ELR (cell line): ENCODE data around the gene ZGPAT.

ENCODE experiments used
- DNase-seq: peaks from one replicate; pipeline ENCODE4 v3.0.0-alpha.2; 2015; ENCODE audit warnings: low read depth

ZGPAT gene

GRCh38 chr20:63734111-63734945 is 26.5 kb downstream of the ZGPAT start:
- no peak for DNase-seq

DNA sequence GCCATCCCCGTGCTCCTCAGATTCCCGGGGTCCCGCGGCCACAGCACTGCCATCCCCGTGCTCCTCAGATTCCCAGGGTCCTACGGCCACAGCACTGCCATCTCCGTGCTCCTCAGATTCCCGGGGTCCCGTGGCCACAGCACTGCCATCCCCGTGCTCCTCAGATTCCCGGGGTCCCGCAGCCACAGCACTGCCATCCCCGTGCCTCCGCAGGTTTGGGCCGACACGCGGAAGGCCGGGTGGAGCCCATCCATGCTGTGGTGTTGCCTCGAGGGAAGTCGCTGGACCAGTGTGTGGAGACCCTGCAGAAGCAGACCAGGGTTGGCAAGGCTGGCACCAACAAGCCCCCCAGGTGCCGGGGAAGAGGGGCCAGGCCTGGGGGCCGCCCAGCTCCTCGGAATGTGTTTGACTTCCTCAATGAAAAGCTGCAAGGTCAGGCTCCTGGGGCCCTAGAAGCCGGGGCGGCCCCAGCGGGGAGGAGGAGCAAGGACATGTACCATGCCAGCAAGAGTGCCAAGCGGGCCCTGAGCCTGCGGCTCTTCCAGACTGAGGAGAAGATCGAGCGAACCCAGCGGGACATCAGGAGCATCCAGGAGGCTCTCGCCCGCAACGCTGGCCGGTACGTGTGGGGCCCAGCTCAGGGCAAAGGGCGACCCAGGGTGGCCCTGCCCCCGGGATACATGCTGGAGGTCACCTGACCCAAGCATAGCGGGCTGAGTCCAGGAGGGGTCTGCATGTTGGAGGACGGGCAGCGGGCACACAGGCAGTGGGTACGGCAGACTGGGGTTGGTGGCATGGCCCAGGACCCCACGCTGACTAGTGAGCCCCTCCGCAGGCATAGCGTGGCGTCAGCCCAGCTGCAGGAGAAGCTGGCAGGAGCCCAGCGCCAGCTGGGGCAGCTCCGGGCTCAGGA is 27.4 kb downstream of the ZGPAT start:
- DNase-seq, result no peak

DNA sequence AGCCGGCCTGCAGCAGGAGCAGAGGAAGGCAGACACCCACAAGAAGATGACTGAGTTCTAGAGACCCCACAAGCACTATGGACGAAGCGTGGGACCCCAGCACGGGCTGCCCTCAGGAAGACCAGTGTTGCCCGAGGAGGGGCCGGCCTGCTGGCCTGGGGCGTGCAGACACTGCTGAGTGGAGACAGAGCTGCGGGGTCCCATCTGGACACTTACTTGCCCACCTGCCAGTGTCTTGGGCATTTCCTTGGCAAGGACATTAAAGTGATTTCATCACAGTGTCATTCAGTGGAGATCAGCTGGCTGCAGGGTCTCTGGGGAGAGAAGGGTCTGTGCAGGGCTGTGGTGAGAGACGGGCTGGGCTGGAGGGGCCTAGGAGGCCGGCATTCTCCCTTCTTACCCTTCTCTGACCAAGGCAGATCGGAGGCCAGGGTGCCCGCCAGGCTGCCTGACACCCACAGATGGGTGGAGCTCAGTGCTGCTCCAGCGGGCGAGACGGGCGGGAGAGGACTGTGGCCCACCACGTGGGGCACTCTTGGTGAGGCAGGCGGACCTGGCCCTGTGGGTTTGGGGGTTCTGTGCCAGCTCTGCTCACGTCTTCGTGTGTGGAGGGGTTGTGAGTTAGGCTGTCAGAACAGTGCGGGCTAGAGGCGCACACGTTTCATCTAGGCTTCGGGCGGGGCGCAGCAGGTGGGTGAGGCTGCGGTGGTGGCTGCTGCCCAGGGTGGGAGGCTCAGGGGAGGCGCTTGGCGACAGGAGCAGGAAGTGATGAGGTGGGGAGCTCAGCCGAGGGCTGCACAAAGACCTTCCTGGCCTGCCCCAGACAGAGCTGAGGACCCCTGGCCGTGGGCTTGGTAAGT is 28.2 kb downstream of the ZGPAT start, which contains the start of gene LIME1:
TSS of gene LIME1 (plus strand) at position 806 of the 860 bp plus-strand sequence. CDS start 886 bp downstream, outside the sequence.
- DNase-seq, result no peak

DNA sequence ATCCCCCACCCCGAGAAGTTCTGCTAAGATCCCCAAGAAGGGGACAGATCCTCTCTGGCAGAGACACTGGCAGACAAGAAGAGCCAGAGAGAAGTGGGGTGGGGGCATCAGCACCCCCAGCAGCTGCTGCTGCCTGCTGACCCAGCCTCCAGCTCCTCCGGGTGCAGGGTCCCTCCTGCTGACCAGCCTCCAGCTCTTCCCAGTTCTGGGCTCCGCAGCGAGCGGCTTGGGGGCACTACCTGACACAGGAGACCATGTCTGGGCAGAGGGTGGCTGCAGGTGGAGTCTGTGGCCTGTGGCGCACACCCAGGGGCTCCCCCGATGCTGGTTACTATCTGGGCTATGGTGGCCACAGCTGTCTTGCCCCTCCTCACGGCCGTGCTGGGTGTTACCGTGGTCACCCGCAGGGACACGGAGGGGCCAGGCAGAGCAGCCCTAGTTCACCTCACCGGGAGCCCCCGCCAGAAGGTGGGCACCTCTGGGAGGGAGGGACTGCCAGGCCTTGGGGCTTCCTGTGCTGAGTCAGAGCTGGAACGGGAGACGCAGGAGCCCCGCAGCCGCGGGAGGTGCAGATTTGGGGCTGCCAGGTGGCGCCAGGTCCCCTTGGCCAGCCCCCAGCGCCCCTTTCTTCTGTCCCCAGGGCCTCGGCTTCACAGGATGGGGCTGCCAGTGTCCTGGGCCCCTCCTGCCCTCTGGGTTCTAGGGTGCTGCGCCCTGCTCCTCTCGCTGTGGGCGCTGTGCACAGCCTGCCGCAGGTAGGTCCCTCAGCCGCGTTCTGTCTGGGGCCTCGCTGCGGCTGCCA is 29.3 kb downstream of the ZGPAT start:
- no peak for DNase-seq

DNA sequence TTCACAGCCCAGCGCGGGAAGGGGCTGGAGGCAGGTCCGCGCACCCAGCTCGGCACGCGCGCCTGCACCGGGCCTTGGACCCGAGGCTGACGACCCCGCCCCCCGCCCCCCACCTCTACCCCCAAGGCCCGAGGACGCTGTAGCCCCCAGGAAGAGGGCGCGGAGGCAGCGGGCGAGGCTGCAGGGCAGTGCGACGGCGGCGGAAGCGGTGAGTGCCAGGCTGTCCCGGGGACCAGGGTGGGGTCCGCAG is 29.8 kb downstream of the ZGPAT start:
- DNase-seq, result no peak

- DNase-seq, result no peak
Observed at GRCh38 chr20:63737945-63738686, 30.3 kb downstream of the ZGPAT start.

GRCh38 chr20:63738687-63739129 is 30.9 kb downstream of the ZGPAT start:
- DNase-seq, result no peak

- peak; percentile 87 for DNase-seq
Observed at GRCh38 chr20:63739130-63740069, 31.6 kb downstream of the ZGPAT start, which contains the start of gene SLC2A4RG. SLC2A4RG (plus strand) TSS chr20:63739776; CDS start chr20:63739913, 137 bp downstream.

- DNase-seq, result peak; percentile 52
Observed at GRCh38 chr20:63740070-63740626, 32.3 kb downstream of the ZGPAT start.

- DNase-seq, result peak; percentile 89
Observed at GRCh38 chr20:63740627-63741353, 33.0 kb downstream of the ZGPAT start.

- DNase-seq, result no peak
Observed at GRCh38 chr20:63741354-63741675, 33.5 kb downstream of the ZGPAT start.

- no peak for DNase-seq
Observed at GRCh38 chr20:63741676-63742380, 34.0 kb downstream of the ZGPAT start.

DNA sequence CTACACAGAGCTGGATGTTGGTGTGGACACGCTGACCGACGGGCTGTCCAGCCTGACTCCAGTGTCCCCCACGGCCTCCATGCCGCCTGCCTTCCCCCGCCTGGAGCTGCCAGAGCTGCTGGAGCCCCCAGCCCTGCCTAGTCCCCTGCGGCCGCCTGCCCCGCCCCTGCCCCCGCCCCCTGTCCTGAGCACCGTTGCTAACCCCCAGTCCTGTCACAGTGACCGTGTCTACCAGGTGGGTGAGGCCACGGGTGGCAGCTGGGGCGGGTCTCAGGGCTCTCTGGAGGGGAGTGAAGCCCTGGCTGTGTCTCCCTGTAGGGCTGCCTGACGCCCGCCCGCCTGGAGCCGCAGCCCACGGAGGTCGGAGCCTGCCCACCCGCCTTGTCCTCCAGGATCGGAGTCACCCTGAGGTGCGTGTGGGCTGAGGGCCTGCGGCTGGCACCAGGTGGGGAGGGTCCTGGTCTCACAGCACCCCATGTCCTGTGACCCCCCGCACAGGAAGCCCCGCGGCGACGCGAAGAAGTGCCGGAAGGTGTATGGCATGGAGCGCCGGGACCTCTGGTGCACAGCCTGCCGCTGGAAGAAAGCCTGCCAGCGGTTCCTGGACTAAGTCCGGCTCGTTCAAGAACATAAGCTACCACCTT is 34.7 kb downstream of the ZGPAT start:
- no peak for DNase-seq

DNA sequence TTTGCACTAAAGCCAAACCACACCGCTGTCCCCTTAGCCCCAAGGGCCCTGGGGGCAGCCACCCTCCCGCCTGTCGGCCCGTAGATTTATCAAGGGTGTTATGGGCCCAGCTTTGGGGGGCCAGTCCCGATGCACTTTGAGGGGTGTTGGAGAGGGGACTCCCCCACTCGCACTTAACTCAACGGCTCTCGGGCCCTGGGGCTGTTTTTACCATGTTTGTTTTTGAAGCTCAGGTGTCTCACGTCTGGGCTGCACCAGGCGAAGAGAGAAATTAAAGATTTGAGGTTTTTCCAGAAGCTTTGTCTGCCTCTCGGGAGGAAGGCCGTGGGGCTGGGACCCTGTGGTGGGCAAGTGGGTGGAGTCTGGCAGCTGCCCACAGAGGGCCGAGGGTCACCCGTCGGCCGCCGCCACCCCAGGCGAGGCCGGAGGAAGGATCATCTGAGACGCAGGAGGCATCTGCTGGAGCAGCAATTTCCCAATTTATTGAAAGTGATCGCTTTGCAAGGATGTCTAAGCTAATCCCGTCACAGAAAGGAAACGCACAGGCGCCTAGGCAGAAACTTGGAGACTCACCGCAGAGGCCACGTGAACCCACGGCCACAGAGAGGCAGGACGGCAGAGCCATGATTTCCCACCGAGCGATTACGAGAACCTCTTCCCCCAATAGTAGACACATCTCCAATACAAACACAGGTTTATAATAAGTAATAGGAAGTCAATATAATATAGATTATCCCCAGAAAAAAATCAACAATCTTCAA is 35.6 kb downstream of the ZGPAT start:
- DNase-seq, result no peak

DNA sequence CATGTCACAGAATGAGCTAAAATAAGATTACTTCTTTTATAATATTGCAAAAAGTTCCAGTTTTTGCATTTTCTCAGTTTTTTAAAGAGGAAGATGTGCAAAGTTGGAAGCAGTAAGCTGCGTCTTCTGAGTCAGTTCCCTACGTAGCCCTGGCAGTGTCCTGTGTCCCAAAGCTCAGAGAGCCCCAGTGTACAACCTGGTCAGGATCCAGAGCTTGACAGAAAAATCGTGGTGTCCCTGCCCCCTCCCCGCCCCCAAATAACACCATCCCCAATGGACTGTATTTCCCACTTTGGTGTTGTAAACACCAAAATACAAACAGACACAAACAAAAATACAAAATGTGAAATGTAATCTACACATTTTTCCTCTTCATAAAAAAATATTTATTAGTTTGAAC is 36.3 kb downstream of the ZGPAT start:
- no peak for DNase-seq
